DMS 273 (cell line): ENCODE measurements around the gene C1orf74.

Source experiments
- DNase-seq: peaks from one replicate; lab custom pipeline; 2025; ENCODE audit not compliant: unreplicated experiment; lab: John Stamatoyannopoulos, UW

Gene C1orf74

GRCh38 chr1:209772126-209772525 lies 12.2 kb downstream of the C1orf74 start:
- no peak for DNase-seq

- DNase-seq, result no peak
Observed at GRCh38 chr1:209770636-209771415, 13.5 kb downstream of the C1orf74 start.

DNA sequence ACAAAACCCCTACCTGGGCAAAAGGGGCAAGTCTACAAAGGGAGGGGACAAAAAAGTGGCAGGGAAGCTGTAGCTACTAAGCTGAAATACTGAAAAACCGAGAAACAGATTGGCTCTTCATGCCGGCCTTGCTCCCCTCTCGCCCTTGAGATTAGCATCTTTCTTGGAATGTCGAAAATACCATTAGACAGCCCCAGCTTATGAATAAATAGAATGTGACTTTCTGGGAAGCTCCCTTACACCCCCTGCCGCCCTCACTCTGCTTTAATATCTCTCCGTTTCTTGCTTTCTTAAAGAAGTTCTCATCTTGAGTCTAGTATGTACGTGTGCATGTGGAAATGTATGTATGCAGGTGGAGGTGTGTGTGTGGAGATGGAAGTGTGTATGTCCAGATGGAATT lies 14.4 kb downstream of the C1orf74 start:
- DNase-seq, result no peak

GRCh38 chr1:209769171-209769904 lies 15.0 kb downstream of the C1orf74 start:
- no peak for DNase-seq

GRCh38 chr1:209768354-209768774 lies 16.0 kb downstream of the C1orf74 start:
- no peak for DNase-seq

- no peak for DNase-seq
Observed at GRCh38 chr1:209767706-209768105, 16.7 kb downstream of the C1orf74 start.

DNA sequence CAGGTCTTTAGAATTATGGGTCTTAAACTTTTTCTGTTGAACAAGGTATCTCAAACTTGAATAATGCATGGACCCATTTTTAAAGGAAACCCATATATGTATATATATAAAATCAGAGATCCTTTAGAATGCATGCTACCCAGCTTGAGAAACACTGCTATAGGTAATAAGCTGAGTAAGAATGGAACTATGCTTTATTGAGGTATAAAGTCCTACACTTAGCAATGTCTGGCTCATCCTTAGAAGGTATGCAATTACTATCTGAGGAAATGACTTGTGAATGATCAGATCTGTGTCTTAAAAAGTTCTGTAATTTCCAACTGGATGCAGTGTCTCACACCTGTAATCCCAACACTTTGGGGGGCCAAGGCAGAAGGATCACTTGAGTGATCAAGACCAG lies 17.3 kb downstream of the C1orf74 start:
- no peak for DNase-seq

- no peak for DNase-seq
Observed at GRCh38 chr1:209766051-209766450, 18.3 kb downstream of the C1orf74 start.

- DNase-seq, result no peak
Observed at GRCh38 chr1:209761011-209761635, 23.2 kb downstream of the C1orf74 start.

DNA sequence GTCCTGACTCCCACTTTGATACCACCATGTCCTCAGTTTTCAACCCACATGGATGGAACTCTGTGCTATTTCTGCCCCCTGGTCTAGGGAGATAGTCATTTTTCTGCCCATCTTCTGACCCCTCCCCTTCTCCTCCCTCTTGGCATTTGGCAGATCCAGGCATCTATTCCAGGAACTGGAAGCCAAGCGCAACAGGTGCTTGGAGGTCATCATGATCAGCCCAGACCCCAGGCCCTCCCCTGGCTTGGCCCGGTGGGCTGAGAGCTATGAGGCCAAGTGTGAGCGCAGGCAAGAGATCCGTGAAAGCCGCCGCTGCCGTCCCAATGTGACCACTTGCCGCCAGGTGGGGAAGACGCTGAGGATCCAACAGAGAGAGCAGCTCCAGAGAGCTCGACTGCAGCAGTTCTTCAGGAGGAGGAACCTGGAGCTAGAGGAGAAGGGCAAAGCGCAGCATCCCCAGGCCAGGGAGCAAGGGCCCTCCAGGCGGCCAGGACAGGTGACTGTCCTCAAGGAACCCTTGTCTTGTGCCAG lies 24.5 kb downstream of the C1orf74 start:
- DNase-seq, result no peak

DNA sequence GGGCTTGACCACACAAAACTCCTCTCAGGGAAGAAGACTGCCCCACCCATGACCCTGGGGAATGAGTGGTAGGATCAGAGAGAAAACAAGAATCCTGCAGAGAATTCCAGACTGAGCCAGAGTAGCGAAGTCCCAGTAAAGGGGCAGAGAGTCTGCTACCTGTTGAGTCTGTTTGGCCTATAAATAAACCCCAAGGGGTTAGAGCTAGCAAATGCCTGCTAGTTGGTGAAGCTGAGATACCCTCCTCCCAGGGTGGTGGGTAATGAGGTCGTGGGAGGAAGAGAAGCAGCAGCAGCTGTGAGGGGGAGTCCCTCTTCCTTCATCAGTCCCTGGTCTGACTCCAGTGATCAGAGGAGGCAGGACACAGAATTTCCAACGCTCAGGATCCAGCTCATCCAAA lies 26.0 kb downstream of the C1orf74 start:
- peak; percentile 30 for DNase-seq

GRCh38 chr1:209756615-209757445 lies 27.5 kb downstream of the C1orf74 start:
- peak; percentile 9 for DNase-seq

DNA sequence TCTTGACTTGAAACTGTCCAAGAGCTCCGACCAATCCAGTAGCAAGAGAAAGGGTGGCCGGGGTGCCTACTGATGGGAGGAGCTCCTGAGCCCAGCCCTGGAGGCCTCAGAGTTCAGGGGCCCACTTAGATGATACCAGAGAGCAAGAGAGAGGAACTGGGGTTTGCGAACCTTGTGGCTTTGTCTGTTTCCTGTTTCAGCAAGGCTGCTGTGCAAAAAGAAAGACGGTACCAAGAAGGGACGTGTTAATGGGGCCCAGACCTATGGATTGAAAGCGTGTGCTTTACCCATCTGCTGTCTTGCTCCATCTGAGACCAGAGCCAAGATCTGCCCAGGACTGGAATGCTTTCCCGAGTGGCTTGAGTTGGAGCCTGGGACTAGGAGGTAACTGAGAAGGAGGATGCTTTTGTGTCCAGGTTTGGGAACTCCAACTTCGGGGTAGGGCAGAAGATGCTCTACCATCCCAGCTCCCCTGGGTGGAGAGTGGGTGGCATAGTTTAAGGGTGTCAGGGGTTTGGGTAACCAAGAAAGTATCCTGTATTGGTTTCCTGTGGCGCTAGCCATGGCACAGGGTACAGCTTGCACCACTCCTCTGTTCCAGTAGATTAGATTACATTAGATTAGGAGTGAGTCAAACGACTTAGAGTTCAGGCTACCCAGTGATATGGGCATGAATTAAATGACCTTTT lies 28.3 kb downstream of the C1orf74 start, which contains the start of gene TRAF3IP3:
Gene TRAF3IP3 (plus strand): TSS at position 128 of the 689 bp plus-strand sequence. CDS start 3,987 bp downstream, outside the sequence.
- no peak for DNase-seq

- DNase-seq, result no peak
Observed at GRCh38 chr1:209755256-209755655, 29.1 kb downstream of the C1orf74 start.

- no peak for DNase-seq
Observed at GRCh38 chr1:209752890-209753289, 31.5 kb downstream of the C1orf74 start.

DNA sequence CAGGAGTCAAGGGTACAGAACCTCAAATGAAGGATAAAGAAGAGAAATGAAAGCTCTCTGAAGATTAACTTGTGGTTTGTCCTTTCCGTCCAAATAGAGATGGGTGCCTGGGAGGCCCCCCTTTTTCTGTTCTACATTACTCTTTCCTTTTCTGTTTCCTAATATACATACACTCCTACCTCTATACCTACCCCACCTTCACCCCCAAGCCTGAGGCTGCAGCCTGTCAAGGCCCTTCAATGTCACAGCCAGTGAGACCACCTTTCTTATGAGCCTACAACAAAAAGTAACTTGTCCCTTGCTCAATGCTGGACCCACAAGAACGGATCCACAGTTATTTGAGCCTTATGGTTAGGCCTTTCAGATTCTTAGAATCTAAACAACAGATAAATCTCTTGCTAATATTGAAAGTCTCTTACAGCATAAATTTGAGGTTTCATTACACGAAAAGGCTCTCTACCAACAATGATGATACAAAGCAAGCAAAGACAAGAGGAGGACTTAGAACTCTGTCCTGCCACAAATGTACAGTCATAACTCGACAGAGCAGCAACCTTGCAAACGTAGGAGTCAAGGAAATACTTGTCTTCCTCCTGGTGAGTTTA lies 32.6 kb downstream of the C1orf74 start:
- DNase-seq, result no peak

- no peak for DNase-seq
Observed at GRCh38 chr1:209749670-209750323, 34.6 kb downstream of the C1orf74 start.

DNA sequence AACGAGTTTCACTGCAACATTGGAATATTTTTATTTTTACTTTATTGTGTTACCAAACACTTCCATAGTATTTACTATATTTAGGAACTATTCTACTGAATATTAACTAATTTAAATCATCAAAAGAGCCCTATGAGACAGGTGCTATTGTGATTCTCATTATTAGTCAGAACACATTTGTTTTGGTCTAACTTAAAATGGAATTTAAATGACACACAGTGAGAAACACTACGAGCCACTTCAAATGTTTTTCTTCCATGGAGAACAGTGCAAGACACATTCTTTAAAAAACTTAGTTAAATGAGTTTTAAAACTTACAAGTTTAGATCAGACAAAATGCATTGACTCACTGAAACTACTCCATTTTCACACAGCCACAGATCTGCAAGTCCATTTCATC lies 35.2 kb downstream of the C1orf74 start:
- DNase-seq, result no peak

GRCh38 chr1:209748620-209749019 lies 35.7 kb downstream of the C1orf74 start:
- no peak for DNase-seq
